ENCODE results near the gene RAB28. TPM values are rescaled to one million over a fixed set of nuclear protein-coding genes. Genes with fewer than 3 reads are reported as not detected.
A peak's percentile ranks its signal among the peaks of the same experiment; 100 is the strongest.

The RAB28 gene
- total and polyA plus RNA-seq, 12 donors, result 9.7 to 23.1 (median 15.3) TPM

DNA sequence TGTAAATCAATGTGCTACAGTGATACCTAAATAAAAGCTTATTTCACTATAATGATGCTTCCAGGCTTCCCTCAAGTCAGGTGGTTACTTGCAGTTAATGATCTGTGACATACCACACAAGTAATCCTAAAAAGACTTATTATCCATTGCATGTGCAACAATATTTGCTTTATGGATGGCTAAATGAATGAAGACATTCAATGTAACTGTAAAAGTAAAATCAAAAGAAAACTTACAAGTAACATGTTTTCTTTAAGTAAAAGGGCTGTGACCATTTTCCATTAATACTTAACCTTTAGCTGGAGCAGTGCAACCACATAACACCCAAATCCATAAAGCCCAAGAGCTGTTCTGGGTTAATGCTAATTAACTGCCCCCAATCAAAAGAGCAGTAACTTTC is 42.6 kb downstream of the RAB28 start:
- Histone ChIP-seq H3K4me3 (no peak overlapping the region), H3K4me1 (replicated peaks in 1 of 2) (no peaks in the 10 kb centered on the region), H3K9me3 (replicated peaks in 1 of 3) (peaks cover 0 to under 1% (median 0%) of the 10 kb centered on the region in 3 donors), H3K27ac (no peak overlapping the region), H3K36me3 (replicated peaks in 1 of 2) (peaks cover 0 to 3% of the 10 kb centered on the region in 2 donors), H3K27me3 (no peaks in the 10 kb centered on the region)
- DNase-seq, result no peak
- intact Hi-C loops (cut with DNase I), result no loop called here
- TF ChIP-seq, protein P1, sequence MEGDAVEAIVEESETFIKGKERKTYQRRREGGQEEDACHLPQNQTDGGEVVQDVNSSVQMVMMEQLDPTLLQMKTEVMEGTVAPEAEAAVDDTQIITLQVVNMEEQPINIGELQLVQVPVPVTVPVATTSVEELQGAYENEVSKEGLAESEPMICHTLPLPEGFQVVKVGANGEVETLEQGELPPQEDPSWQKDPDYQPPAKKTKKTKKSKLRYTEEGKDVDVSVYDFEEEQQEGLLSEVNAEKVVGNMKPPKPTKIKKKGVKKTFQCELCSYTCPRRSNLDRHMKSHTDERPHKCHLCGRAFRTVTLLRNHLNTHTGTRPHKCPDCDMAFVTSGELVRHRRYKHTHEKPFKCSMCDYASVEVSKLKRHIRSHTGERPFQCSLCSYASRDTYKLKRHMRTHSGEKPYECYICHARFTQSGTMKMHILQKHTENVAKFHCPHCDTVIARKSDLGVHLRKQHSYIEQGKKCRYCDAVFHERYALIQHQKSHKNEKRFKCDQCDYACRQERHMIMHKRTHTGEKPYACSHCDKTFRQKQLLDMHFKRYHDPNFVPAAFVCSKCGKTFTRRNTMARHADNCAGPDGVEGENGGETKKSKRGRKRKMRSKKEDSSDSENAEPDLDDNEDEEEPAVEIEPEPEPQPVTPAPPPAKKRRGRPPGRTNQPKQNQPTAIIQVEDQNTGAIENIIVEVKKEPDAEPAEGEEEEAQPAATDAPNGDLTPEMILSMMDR (IDR thresholded peaks at IDR 0.05), result no peak
- no peak for TF ChIP-seq POLR2A (IDR thresholded peaks at IDR 0.05)

DNA sequence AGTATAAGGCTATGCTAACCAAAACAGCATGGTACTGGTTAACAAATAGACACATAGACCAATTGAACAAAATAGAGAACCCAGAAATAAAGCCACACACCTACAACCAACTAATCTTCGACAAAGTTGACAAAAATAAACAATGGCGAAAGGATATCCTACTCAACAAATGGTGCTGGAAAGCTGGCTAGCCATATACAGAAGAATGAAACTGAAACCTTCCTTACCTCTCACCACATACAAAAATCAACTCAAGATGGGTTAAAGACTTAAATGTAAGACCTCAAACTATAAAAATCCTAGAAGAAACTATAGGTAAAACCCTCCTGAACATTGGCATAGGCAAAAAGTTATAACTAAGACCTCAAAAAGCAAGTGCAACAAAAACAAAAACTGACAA is 47.2 kb downstream of the RAB28 start:
- TF ChIP-seq, protein P1 (IDR thresholded peaks at IDR 0.05), result no peak
- no peak for TF ChIP-seq POLR2A (IDR thresholded peaks at IDR 0.05)
- H3K9me3 ChIP-seq (replicated peaks in 1 of 3), result peaks cover 0 to 7% (median 0%) of the 10 kb centered on the region in 3 donors
- intact Hi-C loops (cut with DNase I), result no loop called here
- H3K4me1 ChIP-seq (replicated peaks in 1 of 2), result peaks cover 0 to 7% of the 10 kb centered on the region in 2 donors
- peaks cover 0 to 3% of the 10 kb centered on the region in 2 donors for H3K36me3 ChIP-seq (replicated peaks in 1 of 2)
- H3K27me3 ChIP-seq, result no peaks in the 10 kb centered on the region
- no peak overlapping the region for H3K27ac ChIP-seq
- WGBS, 4 donors, result 89 to 100% (median 97%) methylated on average over 2 of the region's 2 CpGs
- no peak overlapping the region for H3K4me3 ChIP-seq
- no peak for DNase-seq

DNA sequence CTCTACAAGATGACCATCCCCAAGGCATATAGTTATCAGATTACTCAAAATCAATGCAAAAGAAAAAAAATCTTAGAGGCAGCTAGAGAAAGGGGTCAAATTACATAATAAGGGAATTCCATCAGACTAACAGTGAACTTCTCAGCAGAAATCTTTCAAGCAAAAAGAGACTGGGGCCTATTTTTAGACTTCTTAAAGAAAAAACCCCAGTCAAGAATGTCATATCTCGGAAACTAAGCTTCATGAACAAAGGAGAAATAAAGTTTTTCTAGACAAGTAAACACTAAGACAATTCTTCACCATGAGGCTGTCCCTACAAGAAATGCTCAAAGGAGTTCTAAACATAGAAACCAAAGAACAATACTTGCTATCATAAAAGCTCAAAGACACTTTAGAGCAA is 51.7 kb downstream of the RAB28 start:
- Histone ChIP-seq H3K4me3 (no peak overlapping the region), H3K4me1 (replicated peaks in 1 of 2) (peaks cover 0 to 7% of the 10 kb centered on the region in 2 donors), H3K36me3 (replicated peaks in 1 of 2) (no peaks in the 10 kb centered on the region), H3K27ac (no peak overlapping the region), H3K27me3 (no peaks in the 10 kb centered on the region), H3K9me3 (replicated peaks in 1 of 3) (peaks cover 0 to 7% (median 0%) of the 10 kb centered on the region in 3 donors)
- intact Hi-C loops (cut with DNase I), result no loop called here
- no peak for DNase-seq
- 71 to 86% (median 79%) methylated on average over 1 of the region's 1 CpG for WGBS, 4 donors
- TF ChIP-seq, protein P1 (IDR thresholded peaks at IDR 0.05), result no peak
- TF ChIP-seq POLR2A (IDR thresholded peaks at IDR 0.05), result no peak

DNA sequence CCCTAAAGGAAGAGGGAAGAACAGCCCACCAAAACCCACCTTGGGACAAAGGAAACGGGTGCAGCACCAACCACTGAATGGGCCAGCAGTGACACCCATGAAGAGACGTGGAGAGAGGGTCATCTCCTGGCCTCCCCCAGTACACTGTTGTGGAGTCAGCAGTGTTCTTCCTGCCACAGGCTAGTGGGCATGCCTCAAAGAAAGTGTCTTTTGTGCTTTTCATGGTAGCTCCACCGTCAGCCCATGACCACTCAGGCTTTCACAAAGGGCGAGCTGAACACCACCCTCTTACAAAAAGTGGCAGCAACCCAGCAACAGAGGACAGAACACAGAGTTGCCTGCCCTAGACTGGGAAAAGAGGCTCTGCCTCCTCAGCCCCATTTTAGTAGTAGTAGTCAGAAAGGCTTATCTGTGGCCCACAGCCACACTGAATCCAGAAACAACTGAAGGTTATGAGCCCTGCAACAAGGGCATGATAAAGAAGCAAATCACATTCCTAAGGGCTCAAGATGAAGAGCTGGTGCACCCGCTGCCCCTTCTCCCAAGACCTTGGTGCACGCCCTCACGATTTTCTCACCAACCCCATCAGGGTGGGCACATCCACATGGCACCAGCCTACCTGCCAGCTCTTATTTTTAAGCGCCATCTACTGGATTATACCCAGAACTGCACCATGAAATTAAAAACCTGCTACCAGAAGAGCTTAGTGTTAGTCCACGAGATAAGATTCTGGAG is 53.1 kb downstream of the RAB28 start:
- no peak overlapping the region for H3K27ac ChIP-seq
- TF ChIP-seq, protein P1 (IDR thresholded peaks at IDR 0.05), result peak in 1 of 6 experiments; percentile 8
- TF ChIP-seq POLR2A (IDR thresholded peaks at IDR 0.05), result no peak
- H3K36me3 ChIP-seq (replicated peaks in 1 of 2), result no peaks in the 10 kb centered on the region
- intact Hi-C loops (cut with DNase I), result no loop called here
- WGBS, 4 donors, result 88 to 94% (median 89%) methylated on average over 9 of the region's 9 CpGs
- no peak for DNase-seq
- no peaks in the 10 kb centered on the region for H3K27me3 ChIP-seq
- peaks cover 0 to 7% of the 10 kb centered on the region in 2 donors for H3K4me1 ChIP-seq (replicated peaks in 1 of 2)
- no peak overlapping the region for H3K4me3 ChIP-seq
- H3K9me3 ChIP-seq (replicated peaks in 1 of 3), result peaks cover 0 to 1% (median 0%) of the 10 kb centered on the region in 3 donors

Measured in adrenal gland (tissue), 12 donors.